Activated CD8-positive, alpha-beta memory T cell treated with anti-CD3 and anti-CD28 coated beads, Interleukin-2, amount 50 U/mL, for 1 hour (primary cell): ENCODE results near the gene DENND1C.

Experiments
- DNase-seq: peaks from one replicate; pipeline ENCODE4 v3.0.0-alpha.2; 2020; ENCODE audit errors: extremely low read depth

DENND1C gene, protein sequence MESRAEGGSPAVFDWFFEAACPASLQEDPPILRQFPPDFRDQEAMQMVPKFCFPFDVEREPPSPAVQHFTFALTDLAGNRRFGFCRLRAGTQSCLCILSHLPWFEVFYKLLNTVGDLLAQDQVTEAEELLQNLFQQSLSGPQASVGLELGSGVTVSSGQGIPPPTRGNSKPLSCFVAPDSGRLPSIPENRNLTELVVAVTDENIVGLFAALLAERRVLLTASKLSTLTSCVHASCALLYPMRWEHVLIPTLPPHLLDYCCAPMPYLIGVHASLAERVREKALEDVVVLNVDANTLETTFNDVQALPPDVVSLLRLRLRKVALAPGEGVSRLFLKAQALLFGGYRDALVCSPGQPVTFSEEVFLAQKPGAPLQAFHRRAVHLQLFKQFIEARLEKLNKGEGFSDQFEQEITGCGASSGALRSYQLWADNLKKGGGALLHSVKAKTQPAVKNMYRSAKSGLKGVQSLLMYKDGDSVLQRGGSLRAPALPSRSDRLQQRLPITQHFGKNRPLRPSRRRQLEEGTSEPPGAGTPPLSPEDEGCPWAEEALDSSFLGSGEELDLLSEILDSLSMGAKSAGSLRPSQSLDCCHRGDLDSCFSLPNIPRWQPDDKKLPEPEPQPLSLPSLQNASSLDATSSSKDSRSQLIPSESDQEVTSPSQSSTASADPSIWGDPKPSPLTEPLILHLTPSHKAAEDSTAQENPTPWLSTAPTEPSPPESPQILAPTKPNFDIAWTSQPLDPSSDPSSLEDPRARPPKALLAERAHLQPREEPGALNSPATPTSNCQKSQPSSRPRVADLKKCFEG

DNA sequence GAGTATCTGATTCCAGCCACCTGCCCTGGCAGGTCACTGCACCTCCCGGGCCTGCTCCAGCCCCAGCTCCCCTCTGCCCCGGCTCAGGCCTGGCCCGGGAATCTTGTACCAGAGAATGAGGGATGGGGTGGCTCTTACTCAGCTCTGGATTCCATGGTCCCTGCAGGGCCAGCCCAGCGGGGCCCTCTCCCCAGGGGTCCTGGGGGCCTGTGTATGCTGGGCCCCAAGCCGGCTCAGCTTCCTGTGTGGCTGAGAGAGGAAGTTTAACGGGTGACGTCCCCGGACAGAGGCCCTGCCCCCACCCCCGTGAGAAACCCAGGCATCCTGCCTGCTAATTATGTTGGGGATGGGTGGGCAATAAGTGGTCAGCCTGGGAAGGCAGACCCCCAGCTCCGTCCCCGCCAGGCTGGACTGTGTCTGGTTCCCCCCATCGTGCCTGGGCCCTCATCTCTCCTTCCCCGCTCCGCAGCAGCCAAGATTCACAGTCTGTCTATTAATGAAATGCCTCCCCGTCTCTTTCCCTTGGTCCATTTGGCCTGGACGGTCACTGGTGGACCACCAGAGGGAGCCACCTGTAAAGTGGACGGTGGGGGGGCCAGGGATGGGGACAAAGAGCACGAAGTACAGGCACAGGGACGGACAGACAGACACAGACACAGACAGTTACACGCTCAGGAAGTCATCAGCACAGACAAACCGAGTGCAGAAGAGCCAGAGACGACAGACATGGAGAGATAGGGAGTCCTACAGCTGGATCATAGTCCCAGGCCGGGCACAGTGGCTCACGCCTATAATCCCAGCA lies at the start of gene DENND1C:
Gene DENND1C, minus strand, starts transcription at position 247 of the 802 bp plus-strand sequence. Its CDS starts 92 bp downstream, at position 155.
- no peak for DNase-seq

- DNase-seq, result peak; percentile 70
Measured at GRCh38 chr19:6530386-6531162, 49.0 kb upstream of the DENND1C start, which contains the start of gene TNFSF9. Gene TNFSF9 (plus strand): TSS chr19:6531026. CDS start chr19:6531037, 11 bp downstream.

- DNase-seq, result no peak
Measured at GRCh38 chr19:6529937-6530385, 48.4 kb upstream of the DENND1C start.

- DNase-seq, result no peak
Measured at GRCh38 chr19:6529351-6529750, 47.8 kb upstream of the DENND1C start.

DNA sequence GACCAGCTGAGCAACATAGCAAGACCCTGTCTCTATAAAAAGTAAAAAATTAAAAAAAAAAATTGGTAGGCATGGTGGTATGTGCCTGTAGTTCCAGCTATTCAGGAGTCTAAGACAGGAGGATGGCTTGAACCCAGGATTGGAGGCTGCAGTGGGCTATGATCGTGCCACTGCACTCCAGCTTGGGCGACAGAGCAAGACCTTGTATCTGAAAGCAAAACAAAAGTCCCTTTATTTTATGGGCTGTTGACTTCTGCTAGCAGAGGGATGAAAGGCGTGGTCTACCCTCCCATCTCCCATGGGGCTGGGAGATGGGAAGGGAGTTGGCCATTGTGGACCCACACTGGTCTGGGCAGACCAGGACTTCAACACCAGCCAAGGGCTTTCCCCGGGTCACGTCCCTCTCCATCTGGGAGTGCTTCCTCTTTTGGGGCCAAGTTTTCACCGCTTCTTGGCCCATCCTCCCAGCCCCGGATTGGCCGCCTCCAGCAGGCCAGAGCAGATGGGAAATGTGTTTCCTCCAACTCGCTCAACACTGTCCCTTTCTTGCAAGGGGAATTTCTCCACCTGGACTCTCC lies 47.0 kb upstream of the DENND1C start:
- no peak for DNase-seq

DNA sequence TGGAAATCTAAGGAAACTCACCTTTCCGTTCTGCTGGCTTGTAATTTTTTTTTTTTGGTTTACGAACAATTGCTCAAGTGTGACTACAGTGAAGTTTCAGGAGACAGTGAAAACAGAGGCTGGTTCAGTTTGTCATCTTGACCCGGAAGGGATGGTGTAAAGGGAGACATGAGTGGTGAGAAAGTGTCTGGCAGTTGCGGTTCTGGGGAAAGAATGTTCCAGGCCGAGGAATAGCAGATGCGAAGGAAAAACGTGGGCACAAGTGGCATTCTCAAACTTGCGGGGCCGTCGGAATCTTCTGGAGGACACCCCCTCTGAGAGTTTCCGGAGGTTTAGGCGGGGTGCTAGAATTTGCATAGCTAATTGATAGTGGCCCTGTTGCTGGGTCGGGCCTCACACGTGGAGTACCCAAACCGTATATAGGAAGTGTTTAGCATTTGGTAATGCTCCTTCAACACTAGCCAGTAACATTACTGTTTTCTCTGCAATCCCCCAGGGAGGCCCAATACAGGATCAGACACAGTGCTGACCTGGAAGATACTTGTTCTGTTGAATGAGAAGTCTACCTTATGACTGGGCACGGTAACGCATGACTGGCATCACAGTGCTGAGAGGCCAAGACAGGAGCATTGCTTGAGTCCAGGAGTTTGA lies 46.4 kb upstream of the DENND1C start:
- no peak for DNase-seq

- DNase-seq, result no peak
Measured at GRCh38 chr19:6524311-6524710, 42.7 kb upstream of the DENND1C start.

GRCh38 chr19:6522712-6523111 lies 41.1 kb upstream of the DENND1C start:
- no peak for DNase-seq

DNA sequence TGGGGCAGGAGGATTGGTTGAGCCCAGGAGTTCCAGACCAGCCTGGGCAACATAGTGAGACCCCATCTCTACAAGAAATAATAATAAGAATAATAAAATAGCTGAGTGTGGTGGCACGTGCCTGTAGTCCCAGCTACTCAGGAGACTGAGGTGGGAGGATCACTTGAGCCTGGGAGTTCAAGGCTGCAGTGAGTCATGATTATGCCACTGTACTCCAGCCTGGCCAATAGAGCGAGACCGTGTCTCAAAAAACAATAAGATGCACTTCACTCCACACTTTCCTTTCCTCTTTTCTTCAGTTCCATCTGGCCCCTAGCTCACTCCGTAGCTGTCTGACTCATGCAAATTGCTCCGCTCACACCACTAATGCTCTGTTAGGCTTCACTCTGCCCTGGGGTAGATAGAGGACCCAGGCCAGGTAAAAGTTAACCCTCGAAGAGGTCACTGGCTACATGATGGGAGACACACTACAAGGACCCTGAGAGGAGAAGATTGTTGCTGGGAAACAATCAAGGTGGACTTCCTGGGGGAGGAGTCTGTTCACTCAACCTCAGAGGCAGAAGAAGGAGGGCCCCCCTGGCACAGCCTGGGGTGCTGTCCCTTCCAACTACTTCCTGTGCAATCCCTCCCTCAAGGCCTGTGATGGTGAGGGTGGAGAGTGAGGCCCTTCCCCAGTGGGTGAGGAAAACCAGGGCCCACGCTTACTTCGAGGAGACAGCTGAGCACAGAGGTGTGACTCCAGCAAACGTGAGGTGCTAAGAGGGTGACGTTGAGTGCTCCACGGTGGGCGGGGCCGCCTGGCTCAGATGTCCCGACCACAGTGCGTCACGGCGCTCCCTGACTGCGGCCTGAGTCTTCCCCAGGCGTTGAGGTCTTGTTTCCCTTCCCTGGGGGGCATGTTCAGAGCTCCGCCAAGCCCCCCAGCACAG lies 40.4 kb upstream of the DENND1C start:
- DNase-seq, result peak; percentile 47

DNA sequence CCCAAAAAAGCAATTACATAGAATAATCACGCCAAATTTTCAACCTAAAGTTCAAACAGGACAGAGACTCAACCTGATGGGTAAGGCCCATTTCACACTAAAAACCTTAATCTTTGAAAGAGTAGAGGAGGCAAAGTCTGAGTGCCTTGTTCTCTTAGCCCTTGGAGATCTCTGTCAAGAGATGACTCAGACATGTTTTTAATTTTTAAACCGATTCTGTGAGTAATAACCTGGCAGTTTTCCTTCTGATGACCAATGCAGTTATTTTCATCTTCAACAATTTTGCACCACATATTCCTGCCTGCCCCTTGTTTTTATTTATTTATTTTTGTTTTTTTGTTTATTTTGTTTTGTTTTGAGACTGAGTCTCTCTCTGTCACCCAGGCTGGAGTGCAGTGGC lies 37.7 kb upstream of the DENND1C start:
- no peak for DNase-seq

- DNase-seq, result no peak
Measured at GRCh38 chr19:6518145-6518911, 36.7 kb upstream of the DENND1C start.

GRCh38 chr19:6516659-6517291 lies 35.2 kb upstream of the DENND1C start:
- DNase-seq, result peak; percentile 77

- no peak for DNase-seq
Measured at GRCh38 chr19:6516018-6516658, 34.6 kb upstream of the DENND1C start.

DNA sequence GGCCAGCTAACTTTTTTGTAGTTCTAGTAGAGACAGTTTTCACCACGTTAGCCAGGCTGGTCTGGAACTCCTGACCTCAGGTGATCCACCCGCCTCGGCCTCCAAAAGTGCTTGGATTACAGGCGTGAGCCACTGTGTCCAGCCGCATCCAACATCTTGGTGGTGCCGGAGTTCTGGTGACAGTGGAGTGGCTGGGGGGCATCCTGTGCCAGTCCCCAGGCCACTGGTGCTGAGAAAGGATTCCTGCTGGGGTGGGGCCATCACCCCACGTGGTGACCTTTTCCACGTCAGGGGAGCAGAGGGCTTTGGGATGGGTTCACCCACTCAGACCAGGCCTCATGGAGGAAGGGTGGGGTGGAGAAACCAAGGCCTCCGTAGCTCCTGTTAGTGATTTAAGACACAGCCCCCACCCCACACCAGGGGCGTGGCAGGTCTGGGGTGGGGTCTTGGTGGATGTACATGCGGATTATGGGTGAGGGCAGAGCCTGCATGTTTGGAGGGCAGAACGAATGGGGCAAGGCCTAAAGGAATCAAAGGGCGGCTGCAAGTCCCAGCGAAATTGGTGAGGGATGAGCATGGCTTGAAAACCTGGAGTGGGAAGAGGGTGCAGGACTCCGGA lies 33.4 kb upstream of the DENND1C start:
- DNase-seq, result no peak

- no peak for DNase-seq
Measured at GRCh38 chr19:6514089-6514488, 32.5 kb upstream of the DENND1C start.

DNA sequence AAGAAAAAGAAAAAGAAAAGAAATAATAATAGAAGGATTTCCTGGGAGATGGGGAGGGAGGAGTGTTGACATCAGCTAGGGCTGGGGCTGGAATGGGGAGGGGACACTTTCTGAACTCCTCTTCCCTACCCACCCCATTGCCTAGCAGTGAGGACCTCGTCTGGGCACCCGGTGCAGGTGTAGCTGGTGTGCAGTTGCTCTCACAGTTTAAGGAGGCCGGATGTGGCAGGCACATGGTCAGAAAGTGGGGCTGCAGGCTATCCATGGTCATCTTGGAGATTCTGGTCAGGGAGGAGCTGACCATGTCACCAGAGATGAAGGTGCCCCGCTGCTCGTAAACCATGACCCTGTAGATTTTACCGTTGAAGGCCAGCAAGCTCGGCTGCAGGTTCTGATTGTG lies 29.0 kb upstream of the DENND1C start:
- DNase-seq, result no peak
